ENCODE results near the gene EPHA2.
A peak's percentile ranks its signal among the peaks of the same experiment; 100 is the strongest.

Gene EPHA2

DNA sequence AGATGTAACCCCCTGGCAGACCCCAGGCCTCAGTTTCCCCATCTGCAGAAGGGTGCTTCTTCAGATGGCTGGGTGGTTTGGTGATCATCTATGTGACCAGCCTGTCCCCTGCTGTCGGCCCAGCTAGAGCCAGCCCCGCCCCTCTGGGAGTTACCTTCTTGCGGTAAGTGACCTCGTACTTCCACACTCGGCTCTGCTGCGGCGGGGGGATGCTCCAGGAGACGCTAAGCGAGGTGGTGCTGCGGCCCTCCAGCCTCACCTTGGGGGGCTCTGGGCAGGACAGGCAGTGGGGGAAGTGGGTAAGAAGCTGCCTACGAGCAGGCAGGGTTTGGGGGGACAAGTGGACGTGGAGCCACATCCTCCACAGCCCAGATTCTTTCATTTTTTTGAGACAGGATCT is 20.4 kb downstream of the EPHA2 start:
- DNase-seq (ENCODE audit: low read depth) = no peak
- no peak overlapping the region for H3K4me3 ChIP-seq (ENCODE audit: low read length)
- TF ChIP-seq, protein P1, sequence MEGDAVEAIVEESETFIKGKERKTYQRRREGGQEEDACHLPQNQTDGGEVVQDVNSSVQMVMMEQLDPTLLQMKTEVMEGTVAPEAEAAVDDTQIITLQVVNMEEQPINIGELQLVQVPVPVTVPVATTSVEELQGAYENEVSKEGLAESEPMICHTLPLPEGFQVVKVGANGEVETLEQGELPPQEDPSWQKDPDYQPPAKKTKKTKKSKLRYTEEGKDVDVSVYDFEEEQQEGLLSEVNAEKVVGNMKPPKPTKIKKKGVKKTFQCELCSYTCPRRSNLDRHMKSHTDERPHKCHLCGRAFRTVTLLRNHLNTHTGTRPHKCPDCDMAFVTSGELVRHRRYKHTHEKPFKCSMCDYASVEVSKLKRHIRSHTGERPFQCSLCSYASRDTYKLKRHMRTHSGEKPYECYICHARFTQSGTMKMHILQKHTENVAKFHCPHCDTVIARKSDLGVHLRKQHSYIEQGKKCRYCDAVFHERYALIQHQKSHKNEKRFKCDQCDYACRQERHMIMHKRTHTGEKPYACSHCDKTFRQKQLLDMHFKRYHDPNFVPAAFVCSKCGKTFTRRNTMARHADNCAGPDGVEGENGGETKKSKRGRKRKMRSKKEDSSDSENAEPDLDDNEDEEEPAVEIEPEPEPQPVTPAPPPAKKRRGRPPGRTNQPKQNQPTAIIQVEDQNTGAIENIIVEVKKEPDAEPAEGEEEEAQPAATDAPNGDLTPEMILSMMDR (conservative IDR thresholded peaks at IDR 0.05; ENCODE audit: low read depth, low read length) = no peak

DNA sequence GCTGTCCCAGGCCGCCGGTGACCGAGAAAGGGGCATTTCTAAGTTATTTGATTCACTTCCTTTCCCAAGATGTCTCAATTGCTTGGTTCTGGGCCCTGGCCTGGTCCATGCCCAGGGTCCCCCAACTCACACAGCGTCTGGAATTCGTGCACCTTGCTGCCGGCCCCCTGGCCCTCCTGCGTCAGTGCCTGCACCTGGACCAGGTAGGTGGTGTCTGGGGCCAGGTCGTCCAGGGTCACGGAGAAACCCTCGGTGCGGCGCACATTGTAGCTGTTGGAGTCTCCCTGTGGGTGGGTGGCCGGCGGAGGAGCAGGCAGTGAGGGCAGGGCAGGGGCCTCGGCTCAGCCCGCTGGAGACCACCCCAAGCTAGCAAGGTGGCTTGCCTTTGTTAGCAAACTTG is 21.0 kb downstream of the EPHA2 start:
- DNase-seq (ENCODE audit: low read depth) = no peak
- TF ChIP-seq, protein P1 (conservative IDR thresholded peaks at IDR 0.05; ENCODE audit: low read depth, low read length) = no peak
- no peak overlapping the region for H3K4me3 ChIP-seq (ENCODE audit: low read length)

DNA sequence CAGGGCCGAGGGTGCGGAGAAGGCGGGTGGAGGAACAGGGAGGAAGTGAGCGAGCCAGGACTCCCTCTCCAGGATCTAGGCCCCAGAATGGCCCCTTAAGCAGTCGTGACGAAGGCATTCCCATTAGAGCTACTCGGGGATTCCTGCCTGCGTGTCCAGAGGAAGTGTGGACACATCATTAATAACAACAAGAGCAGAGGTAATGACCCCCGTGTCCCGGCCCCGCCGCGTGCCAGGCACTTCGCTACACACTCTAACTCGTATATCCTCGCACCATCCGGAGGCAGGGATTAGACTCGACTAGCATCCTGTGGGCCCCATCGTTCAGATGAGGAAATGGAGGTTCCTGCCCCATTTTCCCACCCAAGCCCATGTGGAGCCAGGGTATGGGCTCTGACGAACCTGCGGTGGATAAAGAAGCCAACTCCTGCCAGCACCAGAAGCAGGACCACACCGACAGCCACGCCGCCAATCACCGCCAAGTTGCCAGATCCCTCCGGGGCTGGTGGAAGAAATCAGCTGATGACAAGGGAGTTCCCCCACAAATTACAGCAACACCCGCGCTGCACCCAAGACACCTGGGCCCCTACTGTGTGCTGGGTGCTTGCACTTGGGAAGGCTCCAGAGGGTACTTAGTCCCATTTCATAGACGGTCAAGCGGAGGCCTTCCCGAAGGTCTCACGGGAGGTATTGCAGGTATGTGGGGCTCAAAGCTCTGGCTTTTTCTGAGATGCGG is 21.6 kb downstream of the EPHA2 start:
- peak; percentile 75 for DNase-seq (ENCODE audit: low read depth)
- TF ChIP-seq, protein P1 (conservative IDR thresholded peaks at IDR 0.05; ENCODE audit: low read depth, low read length) = no peak
- no peak overlapping the region for H3K4me3 ChIP-seq (ENCODE audit: low read length)

DNA sequence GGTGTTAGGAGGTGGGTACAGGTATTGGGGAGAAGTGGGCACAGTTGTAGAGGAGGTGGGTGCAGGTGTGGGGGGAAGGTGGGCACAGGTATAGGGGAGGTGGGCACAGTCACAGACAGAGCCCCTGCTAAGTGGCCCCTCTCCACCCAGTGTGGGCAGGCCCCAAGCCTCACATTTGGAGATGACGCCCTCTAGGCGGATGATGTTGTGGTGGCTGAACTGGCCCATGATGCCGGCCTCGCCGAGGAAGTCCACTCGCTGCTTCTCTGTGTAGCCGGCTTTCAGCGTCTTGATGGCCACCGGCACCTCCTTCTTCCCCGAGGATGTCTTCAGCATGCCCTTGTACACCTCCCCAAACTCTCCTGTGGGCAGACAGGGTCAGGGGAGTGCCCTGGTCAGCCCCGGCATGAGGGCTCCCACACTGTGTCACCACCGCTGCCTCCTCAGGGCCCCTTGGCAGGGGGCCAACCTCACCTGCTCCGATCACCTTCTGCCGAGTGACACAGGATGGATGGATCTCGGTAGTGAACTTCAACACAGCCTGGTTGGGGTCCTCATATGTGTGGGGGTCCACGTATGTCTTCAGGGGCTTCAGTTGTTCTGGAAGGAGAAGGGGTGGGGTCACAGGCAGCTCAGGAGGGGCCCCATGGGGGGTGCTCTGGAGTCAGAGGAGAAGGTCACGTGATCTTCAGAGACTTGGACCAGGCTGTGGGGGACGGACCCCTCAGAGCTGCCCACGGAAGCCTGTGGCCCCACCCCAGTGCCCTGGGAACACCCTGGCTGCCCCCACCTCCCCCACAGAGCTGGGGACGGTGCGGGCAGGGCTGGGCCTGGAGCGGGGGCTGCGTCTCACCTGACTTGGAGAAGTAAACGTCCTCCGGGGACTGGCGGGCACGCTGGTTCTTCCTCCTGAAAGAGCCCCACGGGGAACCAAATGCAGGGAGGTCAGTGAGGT is 22.6 kb downstream of the EPHA2 start:
- no peak for DNase-seq (ENCODE audit: low read depth)
- no peak overlapping the region for H3K4me3 ChIP-seq (ENCODE audit: low read length)
- TF ChIP-seq, protein P1 (conservative IDR thresholded peaks at IDR 0.05; ENCODE audit: low read depth, low read length) = no peak

DNA sequence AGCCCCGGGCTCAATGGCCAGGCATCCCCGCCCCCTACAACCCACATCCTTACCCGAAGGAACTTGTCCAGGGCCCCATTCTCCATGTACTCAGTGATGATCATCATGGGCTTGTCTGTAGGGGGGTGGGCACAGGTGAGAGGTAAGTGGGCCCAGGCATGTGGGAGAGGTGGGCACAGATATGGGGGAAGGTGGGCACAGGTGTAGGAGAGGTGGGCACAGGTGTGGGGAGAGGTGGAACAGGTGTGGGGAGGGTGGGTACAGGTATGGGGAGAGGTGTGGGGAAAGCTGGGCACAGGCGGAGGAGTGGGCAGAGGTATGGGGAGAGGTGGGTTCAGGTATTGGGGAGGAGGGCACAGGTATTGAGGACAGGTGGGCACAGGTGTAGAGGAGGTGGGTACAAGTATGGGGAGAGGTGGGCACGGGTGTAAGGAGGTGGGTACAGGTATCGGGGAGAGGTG is 23.5 kb downstream of the EPHA2 start:
- no peak overlapping the region for H3K4me3 ChIP-seq (ENCODE audit: low read length)
- DNase-seq (ENCODE audit: low read depth) = no peak
- TF ChIP-seq, protein P1 (conservative IDR thresholded peaks at IDR 0.05; ENCODE audit: low read depth, low read length) = no peak

DNA sequence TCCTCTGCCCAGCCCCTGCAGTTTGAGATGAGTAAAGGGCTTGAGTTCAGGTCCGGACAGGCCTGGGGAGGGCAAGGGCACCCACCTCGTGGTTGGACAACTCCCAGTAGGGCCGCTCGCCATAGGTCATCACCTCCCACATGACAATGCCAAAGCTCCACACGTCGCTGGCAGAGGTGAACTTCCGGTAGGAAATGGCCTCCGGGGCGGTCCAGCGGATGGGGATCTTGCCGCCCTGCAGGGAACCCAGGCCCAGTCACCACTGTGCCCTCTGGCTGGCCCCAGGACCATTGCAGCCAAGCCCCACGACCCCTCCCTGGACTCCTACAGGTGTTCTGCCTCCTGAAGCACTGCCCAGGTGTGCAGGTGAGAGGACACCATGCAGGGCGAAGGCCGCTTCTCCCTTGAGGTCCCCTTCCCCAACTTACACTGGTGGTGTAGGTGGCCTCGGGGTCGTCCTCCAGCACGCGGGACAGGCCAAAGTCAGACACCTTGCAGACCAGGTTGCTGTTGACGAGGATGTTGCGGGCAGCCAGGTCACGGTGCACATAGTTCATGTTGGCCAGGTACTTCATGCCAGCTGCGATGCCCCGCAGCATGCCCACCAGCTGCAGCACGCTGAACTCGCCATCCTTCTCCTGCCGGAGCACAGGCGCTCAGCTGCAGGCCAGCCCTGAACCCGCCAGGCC is 24.1 kb downstream of the EPHA2 start:
- DNase-seq (ENCODE audit: low read depth) = no peak

More for the DNA sequence above, 24.1 kb downstream of the EPHA2 start:
- TF ChIP-seq, protein P1 (conservative IDR thresholded peaks at IDR 0.05; ENCODE audit: low read depth, low read length) = no peak
- no peak overlapping the region for H3K4me3 ChIP-seq (ENCODE audit: low read length)
